Measurements from ENCODE around the gene PCDHGB3. TPM values are rescaled to one million over a fixed set of nuclear protein-coding genes. Genes with fewer than 3 reads are reported as not detected.

The PCDHGB3 gene
- total RNA-seq, 1 experiment from 2014 or later = 0.49 TPM

DNA sequence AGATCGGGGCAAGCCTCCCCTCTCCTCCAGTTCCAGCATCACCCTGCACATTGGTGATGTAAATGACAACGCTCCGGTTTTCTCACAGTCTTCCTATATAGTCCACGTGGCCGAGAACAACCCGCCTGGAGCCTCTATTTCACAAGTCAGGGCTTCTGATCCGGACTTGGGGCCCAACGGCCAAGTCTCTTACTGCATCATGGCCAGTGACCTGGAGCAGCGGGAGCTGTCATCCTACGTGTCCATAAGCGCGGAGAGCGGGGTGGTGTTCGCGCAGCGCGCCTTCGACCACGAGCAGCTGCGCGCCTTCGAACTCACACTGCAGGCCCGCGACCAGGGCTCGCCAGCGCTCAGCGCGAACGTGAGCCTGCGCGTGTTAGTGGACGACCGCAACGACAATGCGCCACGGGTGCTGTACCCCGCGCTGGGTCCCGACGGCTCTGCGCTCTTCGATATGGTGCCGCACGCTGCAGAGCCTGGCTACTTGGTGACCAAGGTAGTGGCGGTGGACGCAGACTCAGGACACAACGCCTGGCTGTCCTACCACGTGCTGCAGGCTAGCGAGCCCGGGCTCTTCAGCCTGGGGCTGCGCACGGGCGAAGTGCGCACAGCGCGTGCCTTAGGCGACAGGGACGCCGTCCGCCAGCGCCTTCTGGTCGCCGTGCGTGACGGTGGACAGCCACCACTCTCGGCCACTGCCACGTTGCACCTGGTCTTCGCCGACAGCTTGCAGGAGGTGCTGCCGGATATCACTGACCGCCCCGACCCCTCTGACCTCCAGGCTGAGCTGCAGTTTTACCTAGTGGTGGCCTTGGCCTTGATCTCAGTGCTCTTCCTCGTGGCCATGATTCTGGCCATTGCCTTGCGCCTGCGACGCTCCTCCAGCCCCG lies 19.4 kb downstream of the PCDHGB3 start:
- no peaks in the 10 kb centered on the region; the same call in 1 of the 2 replicates for H3K9me3 ChIP-seq (ENCODE audit: control insufficient read depth, insufficient read depth, low read depth, low read length)
- ChIA-PET POLR2A (no interaction called here), CTCF (no interaction called here)
- no peaks in the 10 kb centered on the region for H3K4me1 ChIP-seq (ENCODE audit: control insufficient read depth, insufficient read depth, low read length)
- TF ChIP-seq TCF7L2 (IDR thresholded peaks at IDR 0.05; ENCODE audit: low read depth, low read length) (no peak), POLR2AphosphoS5 (IDR thresholded peaks at IDR 0.05; ENCODE audit: low read depth, low read length) (no peak), SIN3A (IDR thresholded peaks at IDR 0.05; ENCODE audit: borderline replicate concordance, insufficient read depth, low read depth, low read length) (no peak)
- TF ChIP-seq, protein P1, sequence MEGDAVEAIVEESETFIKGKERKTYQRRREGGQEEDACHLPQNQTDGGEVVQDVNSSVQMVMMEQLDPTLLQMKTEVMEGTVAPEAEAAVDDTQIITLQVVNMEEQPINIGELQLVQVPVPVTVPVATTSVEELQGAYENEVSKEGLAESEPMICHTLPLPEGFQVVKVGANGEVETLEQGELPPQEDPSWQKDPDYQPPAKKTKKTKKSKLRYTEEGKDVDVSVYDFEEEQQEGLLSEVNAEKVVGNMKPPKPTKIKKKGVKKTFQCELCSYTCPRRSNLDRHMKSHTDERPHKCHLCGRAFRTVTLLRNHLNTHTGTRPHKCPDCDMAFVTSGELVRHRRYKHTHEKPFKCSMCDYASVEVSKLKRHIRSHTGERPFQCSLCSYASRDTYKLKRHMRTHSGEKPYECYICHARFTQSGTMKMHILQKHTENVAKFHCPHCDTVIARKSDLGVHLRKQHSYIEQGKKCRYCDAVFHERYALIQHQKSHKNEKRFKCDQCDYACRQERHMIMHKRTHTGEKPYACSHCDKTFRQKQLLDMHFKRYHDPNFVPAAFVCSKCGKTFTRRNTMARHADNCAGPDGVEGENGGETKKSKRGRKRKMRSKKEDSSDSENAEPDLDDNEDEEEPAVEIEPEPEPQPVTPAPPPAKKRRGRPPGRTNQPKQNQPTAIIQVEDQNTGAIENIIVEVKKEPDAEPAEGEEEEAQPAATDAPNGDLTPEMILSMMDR (IDR thresholded peaks at IDR 0.05) = no peak
- DNase-seq (ENCODE audit: low read depth, low spot score) (no peak), ATAC-seq (no peak)
- no peaks in the 10 kb centered on the region for H3K36me3 ChIP-seq (ENCODE audit: control insufficient read depth, insufficient read depth, low read length)
- in situ Hi-C loops (cut with HindIII; ENCODE audit: low pct_unique_long_range_greater_than_20kb, low sequenced_read_pairs) = no loop called here
- no peak overlapping the region for H3K27ac ChIP-seq (ENCODE audit: low read length)
- intact Hi-C loops (cut with micrococcal nuclease; ENCODE audit: unreplicated experiment) = no loop called here
- H3K4me3 ChIP-seq (ENCODE audit: low read depth in 2 of 2, low read length in 2 of 2) = no peak overlapping the region
- no peaks in the 10 kb centered on the region for H3K27me3 ChIP-seq (ENCODE audit: control insufficient read depth, insufficient read depth, low read length)
- no TSS peak for BruUV-seq (replicated peaks)

DNA sequence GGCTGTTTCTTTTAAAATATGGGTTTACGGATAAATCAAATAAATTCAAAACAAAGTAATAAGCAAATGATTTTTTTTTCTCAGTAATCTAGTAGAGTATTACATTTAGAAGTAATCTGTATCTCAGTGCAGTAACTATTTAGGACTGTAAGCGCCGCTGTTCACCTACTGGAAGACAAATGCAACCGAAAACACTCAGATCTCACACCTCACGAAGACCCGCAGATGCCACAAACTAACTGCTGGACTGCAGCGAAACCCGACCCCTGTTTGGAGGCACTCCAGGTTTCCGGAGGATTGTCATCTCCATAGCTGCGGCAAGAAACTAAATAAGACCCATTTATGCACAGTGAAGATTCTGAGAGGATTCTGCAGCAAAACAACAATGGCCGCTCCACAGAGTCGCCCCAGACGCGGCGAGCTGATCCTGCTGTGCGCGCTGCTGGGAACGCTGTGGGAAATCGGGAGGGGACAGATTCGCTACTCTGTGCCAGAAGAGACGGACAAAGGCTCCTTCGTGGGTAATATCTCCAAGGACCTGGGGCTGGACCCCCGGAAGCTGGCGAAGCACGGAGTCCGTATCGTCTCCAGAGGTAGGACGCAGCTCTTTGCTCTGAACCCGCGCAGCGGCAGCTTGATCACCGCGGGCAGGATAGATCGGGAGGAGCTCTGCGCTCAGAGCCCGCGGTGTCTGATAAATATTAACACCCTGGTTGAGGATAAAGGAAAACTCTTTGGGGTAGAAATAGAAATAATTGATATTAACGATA lies 22.6 kb downstream of the PCDHGB3 start, which contains the start of gene PCDHGA8:
Gene PCDHGA8 (plus strand): TSS at position 205 of the 770 bp plus-strand sequence. CDS start 181 bp downstream, at position 386.
- H3K4me3 ChIP-seq (ENCODE audit: low read depth in 2 of 2, low read length in 2 of 2) = no peak within 1 kb of the TSS
- no peak for ATAC-seq
- no peaks in the 10 kb centered on the region for H3K4me1 ChIP-seq (ENCODE audit: control insufficient read depth, insufficient read depth, low read length)
- BruUV-seq (replicated peaks) = no TSS peak
- CTCF ChIA-PET = no interaction called here
- TF ChIP-seq TCF7L2 (IDR thresholded peaks at IDR 0.05; ENCODE audit: low read depth, low read length) = no peak
- TF ChIP-seq SIN3A (IDR thresholded peaks at IDR 0.05; ENCODE audit: borderline replicate concordance, insufficient read depth, low read depth, low read length) = no peak
- no peak for TF ChIP-seq POLR2AphosphoS5 (IDR thresholded peaks at IDR 0.05; ENCODE audit: low read depth, low read length)
- TF ChIP-seq, protein P1 (IDR thresholded peaks at IDR 0.05) = peak; percentile 26; the same call in 1 of the 2 replicates
- TF ChIP-seq, protein P2, sequence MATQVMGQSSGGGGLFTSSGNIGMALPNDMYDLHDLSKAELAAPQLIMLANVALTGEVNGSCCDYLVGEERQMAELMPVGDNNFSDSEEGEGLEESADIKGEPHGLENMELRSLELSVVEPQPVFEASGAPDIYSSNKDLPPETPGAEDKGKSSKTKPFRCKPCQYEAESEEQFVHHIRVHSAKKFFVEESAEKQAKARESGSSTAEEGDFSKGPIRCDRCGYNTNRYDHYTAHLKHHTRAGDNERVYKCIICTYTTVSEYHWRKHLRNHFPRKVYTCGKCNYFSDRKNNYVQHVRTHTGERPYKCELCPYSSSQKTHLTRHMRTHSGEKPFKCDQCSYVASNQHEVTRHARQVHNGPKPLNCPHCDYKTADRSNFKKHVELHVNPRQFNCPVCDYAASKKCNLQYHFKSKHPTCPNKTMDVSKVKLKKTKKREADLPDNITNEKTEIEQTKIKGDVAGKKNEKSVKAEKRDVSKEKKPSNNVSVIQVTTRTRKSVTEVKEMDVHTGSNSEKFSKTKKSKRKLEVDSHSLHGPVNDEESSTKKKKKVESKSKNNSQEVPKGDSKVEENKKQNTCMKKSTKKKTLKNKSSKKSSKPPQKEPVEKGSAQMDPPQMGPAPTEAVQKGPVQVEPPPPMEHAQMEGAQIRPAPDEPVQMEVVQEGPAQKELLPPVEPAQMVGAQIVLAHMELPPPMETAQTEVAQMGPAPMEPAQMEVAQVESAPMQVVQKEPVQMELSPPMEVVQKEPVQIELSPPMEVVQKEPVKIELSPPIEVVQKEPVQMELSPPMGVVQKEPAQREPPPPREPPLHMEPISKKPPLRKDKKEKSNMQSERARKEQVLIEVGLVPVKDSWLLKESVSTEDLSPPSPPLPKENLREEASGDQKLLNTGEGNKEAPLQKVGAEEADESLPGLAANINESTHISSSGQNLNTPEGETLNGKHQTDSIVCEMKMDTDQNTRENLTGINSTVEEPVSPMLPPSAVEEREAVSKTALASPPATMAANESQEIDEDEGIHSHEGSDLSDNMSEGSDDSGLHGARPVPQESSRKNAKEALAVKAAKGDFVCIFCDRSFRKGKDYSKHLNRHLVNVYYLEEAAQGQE (IDR thresholded peaks at IDR 0.05; ENCODE audit: insufficient read depth in 1 of 2, low read depth in 2 of 2, low read length in 1 of 2) = no peak
- no peaks in the 10 kb centered on the region for H3K36me3 ChIP-seq (ENCODE audit: control insufficient read depth, insufficient read depth, low read length)
- no peak within 1 kb of the TSS for H3K27ac ChIP-seq (ENCODE audit: low read length)
- intact Hi-C loops (cut with micrococcal nuclease; ENCODE audit: unreplicated experiment) (no loop called here), in situ Hi-C loops (cut with HindIII; ENCODE audit: low pct_unique_long_range_greater_than_20kb, low sequenced_read_pairs) (no loop called here)
- POLR2A ChIA-PET = no interaction called here
- no peaks in the 10 kb centered on the region; the same call in 1 of the 2 replicates for H3K27me3 ChIP-seq (ENCODE audit: control insufficient read depth, insufficient read depth, low read length)
- no peaks in the 10 kb centered on the region; the same call in 1 of the 2 replicates for H3K9me3 ChIP-seq (ENCODE audit: control insufficient read depth, insufficient read depth, low read depth, low read length)
- DNase-seq (ENCODE audit: low read depth, low spot score) = no peak
